Measurements from ENCODE around the gene CDH4.

Gene CDH4

DNA sequence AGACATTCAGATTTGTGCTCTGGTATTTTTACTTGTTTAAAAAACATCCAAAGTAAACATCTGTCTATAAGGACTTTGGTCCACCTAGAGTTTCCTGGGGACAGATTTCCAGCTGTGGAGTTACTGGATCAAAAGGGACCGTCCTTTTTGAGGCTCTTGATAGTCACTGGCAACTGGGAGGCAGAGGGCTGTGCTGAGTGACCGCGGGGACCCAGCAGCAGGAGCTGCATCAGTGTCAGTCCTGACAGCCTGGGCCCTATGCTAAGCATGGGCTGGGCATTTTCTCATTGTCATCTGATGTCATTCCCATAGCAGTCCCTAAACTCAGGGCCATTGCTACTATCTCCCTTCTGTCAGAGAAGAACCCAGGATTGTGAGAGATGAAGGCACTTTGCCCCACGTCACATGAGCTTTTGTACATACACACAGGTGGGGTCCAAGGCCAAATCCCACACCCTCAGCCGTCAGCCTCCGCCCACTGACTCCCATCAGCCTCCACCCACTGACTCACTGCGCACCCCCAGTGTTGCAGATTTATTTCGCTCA is 519.8 kb downstream of the CDH4 start:
- no peak for TF ChIP-seq CTCF (IDR thresholded peaks at IDR 0.05; ENCODE audit: extremely low read depth, missing control alignments)
- no peak for DNase-seq (ENCODE audit: low spot score)

- no peak for DNase-seq (ENCODE audit: low spot score)
- TF ChIP-seq CTCF (IDR thresholded peaks at IDR 0.05; ENCODE audit: extremely low read depth, missing control alignments) = no peak
These were observed 521.0 kb downstream of the CDH4 start for GRCh38 chr20:61772828-61773631.

DNA sequence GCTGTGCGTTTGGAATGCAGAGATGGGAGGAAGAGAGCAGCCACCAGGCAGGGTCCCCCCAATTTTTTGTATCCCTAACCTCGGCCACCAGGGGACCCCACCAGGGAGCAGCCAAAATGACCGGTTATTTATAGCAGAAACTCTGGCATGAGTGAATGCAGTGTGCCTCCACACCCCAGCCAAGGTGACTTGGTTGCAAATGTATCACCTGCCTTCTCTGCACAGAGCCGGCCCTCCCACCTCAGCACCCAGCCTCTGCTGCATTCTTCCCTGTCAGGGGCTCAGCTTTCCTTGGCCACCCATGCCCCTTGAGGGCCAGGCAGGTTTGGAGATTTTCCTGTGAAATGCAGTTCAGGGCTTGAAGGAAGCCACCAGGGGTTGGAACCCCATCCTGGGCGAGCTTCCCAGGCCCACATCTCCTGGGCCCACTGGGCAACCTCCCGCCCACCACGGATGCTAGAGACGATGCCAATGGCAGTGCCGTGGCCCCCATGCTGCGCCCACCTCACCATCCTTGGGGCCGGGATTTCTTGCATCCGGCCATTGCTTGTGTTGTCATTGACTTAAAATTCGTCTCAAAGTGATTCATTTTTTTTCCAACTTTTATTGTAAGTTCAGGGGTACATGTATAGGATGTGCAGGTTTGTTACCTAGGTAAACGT is 522.0 kb downstream of the CDH4 start:
- no peak for TF ChIP-seq CTCF (IDR thresholded peaks at IDR 0.05; ENCODE audit: extremely low read depth, missing control alignments)
- DNase-seq (ENCODE audit: low spot score) = no peak

DNA sequence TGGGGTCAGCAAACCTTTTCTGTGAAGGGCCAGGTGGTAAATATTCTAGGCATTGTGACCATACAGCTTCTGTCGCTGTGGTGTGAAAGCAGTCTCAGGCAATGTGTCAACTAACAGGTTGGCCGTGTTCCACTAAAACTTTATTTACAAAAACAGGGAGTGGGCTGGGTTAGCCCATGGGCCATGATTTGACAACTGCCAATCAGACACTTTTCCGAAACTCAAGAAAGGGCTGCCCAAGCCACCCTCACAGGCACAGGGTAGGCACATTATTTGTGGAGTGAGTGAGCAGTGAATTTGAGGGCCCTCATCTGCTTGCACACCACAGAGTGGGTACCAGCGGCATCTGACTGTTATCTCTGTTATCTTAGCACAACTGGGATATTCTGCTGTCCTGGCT is 523.4 kb downstream of the CDH4 start:
- TF ChIP-seq CTCF (IDR thresholded peaks at IDR 0.05; ENCODE audit: extremely low read depth, missing control alignments) = no peak
- DNase-seq (ENCODE audit: low spot score) = no peak

- no peak for DNase-seq (ENCODE audit: low spot score)
- no peak for TF ChIP-seq CTCF (IDR thresholded peaks at IDR 0.05; ENCODE audit: extremely low read depth, missing control alignments)
These were observed 524.5 kb downstream of the CDH4 start for GRCh38 chr20:61776491-61777075.

- no peak for TF ChIP-seq CTCF (IDR thresholded peaks at IDR 0.05; ENCODE audit: extremely low read depth, missing control alignments)
- DNase-seq (ENCODE audit: low spot score) = no peak
These were observed 525.9 kb downstream of the CDH4 start for GRCh38 chr20:61777773-61778494.

Data from GM20000 (cell line).